NCI-H510A treated with DMSO at 0.1 percent for 48 hours (cell line): ENCODE data around the gene BUD31.

ENCODE experiments used
- DNase-seq: peaks from one replicate; lab custom pipeline; 2025; lab: John Stamatoyannopoulos, UW

Gene BUD31

DNA sequence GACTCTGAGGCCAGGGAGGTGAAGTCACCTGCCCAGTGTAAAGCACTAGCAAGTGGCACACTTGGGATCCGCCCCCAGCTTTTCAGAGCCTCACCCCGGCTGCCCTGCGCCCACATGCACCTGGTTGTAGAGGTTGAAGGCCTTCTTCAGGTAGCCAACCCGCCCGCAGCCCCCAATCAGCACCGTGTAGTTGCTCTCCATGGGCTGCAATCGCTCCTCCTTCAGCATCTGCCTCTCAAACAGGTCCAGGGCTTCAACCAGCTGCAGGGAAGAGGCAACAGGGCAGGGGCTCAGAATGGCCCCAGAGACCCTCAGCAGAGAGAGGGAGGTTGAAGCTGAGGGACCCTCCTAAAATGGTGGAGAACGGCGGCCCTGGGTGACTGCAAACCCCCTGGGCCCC, 24.4 kb downstream of the BUD31 start:
- DNase-seq: no peak

GRCh38 chr7:99437946-99438572, 29.3 kb downstream of the BUD31 start:
- no peak for DNase-seq

DNA sequence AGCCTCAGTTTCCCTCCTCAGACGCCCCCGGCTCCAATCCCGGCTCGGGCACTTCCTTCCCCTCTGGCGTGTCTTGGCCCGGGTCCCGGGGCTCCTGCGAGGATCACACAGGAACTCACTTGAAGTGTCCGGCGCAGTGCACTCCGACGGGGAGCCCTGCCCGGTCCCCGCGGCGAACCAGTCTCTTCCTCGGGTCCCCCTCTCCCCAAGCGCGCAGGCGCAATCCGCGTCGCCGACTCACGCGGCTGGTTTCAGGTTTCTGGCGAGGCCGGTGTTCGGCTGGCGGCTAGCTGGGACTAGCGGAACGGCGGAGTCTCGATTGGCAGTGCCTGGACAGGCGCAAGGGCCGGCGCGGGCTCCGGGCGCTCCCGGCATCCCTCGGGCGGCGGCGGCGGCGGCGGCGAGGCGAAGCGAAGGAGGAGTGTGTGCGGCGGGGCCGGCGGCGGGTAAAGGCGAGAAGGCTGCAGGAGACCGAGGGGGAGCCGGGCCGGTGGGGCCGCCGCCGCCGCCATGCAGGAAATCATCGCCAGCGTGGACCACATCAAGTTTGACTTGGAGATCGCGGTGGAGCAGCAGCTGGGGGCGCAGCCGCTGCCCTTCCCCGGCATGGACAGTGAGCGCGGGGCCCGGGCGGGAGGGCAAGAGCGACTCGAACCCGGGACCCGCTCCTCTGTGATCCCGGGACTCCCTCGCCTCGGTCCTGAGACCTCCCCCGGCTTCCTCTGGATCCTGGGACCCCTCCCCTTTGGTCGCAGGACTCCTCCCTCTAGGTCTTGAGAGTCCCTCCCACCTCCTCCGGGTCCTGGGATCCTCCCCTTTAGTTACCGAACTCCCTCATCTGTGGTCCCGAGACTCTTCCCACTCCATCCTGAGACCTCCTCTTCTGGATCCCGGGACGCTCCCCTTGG, 30.1 kb downstream of the BUD31 start, which contains the start of the genes CPSF4 and PTCD1:
CPSF4 (plus strand) TSS at position 371 of the 908 bp plus-strand sequence; CDS start at position 511, 140 bp downstream.
PTCD1 (minus strand) TSS at position 226 of the 908 bp plus-strand sequence. CDS start 3,556 bp downstream, outside the sequence.
- DNase-seq: peak; percentile 47

GRCh38 chr7:99440195-99440594, 31.4 kb downstream of the BUD31 start:
- DNase-seq: no peak

- DNase-seq: no peak
Measured at GRCh38 chr7:99446096-99446495, 37.3 kb downstream of the BUD31 start.

DNA sequence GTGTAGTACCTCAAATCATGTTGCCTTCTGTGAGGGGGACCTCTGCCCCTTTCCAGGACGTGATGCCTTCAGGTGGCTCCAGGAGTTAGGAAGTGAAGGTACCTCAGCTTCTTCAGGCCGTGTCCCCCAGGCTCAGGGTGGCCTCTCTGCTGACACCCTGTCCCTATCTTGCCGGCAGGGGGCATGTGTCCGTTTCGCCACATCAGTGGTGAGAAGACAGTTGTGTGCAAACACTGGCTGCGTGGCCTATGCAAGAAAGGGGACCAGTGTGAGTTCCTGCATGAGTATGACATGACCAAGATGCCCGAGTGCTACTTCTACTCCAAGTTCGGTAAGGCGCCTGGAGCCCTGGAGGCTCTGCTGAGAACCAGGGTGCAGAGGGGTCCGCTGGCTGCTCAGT, 39.2 kb downstream of the BUD31 start:
- DNase-seq: peak; percentile 2

- no peak for DNase-seq
Measured at GRCh38 chr7:99448855-99449254, 40.1 kb downstream of the BUD31 start.

DNA sequence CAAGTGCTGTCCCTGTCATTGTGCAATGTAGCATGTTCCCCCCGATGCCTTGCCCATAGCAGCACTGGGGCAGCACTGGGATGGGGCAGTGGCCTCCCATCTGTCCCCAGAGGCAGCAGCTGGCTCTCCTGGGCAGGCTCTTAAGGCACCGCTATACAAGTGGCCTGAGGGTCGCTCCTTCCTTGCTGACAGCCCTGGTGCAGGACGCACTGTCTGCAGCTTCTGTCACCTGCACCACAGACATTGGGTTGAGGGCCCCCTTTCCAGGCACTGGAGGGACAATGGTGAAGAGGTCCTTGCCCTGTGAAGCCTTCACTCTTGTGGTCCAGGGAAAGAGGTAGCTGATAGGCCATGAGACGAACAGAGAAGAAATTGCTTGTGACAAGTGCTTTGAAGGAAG, 40.6 kb downstream of the BUD31 start:
- DNase-seq: no peak

DNA sequence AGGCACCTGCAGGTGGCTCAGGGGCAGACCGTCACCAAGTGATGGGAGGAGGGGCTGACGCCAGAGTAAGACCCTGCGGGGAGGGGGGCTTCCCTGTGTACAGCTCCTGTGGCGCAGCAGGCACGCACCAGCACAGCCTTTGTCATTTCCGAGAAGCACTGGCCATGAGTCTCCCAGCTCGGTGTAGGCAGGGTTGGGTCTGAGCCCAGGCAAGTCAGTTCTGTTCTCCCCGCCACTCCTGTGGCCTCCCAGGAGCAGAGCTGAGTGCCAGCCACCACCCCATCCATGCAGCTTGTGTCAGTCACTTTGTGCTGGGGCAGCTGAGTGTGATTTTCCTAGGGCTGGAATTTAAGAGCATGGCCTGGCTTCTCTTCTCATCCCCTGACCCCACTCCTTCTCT, 43.2 kb downstream of the BUD31 start:
- no peak for DNase-seq

GRCh38 chr7:99452541-99452940, 43.8 kb downstream of the BUD31 start:
- no peak for DNase-seq

DNA sequence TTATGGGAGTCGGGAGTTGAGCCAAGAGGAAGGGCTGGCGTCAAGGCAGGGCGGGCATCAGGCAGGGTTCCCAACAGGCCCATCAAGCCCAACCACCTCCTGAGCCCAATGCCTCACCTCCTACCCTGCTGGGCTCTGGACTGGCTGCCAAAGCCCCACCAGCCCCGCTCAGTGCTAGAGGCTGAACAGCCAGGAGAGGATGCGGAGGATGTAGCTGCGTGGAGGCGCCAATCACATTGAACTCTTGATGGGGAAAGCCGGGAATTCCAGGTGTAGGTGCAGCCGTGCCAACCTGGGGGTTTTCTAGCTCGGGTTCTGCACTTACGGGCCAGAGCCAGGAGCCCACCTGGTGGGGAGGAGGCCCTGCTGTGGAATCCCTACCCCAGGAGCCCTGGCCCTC, 44.3 kb downstream of the BUD31 start:
- DNase-seq: no peak

DNA sequence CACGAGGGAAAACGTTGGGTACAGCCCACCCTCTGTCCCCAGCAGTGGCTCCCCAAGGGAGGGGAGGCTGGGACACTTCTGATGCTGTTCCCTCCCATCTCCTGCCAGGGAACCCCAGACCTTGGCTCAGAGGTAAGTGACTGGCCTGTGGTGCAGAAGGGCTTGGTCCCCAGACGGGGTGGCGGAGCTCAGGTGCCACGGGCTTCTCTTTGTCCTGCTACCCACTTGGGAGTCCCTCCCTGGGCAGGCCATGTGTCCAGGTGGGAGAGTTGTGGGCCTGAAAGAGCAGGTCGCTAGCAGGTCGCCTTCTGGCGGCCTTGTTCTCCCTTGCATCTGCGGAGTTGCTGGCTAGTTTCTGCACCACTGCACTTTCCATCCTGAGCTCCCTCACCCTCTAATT, 47.1 kb downstream of the BUD31 start:
- DNase-seq: no peak

DNA sequence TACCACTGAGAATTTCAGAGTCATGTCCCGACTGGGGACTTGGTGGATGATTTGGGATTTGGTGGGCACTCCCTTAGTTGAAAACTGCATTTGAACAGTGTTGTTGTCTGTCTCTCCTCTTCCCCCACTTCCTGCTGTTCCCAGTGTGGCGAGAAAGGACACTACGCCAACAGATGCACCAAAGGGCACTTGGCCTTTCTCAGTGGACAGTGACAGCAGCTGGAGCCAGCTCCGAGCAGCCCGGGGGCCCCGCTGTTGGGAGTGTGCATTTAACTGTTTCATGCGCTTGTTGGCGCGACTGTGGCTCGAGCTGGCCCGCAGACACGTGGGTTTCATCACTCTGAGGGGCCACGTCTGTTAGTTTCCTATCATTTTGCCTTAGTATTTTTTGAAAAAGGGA, 47.5 kb downstream of the BUD31 start:
- DNase-seq: no peak

GRCh38 chr7:99457050-99457649, 48.4 kb downstream of the BUD31 start:
- no peak for DNase-seq

DNA sequence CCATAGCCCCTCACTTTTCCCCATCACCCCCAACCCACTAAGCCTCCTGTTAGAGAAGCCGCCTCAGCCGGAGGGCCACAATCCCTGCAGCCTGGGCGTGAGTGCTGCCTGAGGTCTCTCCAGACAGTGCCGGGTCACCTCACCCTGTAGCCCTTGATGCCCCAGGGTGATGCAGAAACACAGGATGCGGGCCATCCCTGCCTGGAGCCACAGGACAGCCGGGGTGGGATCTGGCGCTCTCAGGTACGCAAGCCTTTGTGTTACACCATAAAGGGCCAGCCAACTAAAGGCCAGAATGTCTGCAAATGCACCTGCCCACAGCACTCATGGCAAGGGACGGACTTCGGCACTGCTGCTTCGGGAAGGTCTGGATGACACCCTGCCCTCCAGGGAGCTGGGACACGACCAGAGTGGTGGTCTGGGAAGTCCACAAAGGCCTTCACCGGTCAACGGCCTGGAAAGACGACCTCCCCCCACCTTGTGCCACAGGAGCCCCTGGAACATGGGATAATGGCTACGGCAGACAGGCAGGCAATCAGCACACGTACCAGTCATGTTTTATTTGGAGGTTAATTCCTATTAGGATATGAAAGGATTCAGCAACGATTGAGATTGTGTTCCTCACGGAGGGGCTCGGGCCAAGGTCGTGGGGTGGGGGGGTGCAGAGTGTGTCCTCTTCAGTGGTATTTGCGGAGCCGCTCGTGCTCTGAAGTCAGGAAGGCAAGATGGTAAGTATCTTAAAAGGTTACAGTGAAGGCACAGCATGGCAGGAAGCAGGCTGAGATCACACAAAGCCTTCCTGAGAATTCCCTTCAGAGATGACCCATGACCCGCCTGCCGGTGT, 49.1 kb downstream of the BUD31 start:
- DNase-seq: no peak

DNA sequence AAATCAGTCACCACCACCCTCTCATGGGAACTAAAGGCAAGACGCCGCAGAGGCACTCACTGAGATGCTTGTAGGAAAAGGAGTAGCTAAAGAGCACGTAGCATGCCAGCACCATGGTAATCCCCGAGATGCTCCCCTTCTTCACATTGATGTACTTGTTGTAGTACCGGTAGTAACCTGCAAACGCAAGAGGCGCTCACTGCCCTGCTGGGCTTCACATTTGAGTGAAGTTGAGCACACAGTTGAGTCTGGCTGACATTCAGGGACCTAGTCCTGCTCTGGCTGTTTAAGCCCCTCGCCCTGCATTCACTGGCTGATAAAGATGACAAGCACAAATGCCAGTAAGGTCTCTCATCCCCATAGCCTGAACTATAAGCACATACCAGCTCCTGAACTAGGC, 50.3 kb downstream of the BUD31 start:
- no peak for DNase-seq

- DNase-seq: no peak
Measured at GRCh38 chr7:99460651-99461050, 51.9 kb downstream of the BUD31 start.

DNA sequence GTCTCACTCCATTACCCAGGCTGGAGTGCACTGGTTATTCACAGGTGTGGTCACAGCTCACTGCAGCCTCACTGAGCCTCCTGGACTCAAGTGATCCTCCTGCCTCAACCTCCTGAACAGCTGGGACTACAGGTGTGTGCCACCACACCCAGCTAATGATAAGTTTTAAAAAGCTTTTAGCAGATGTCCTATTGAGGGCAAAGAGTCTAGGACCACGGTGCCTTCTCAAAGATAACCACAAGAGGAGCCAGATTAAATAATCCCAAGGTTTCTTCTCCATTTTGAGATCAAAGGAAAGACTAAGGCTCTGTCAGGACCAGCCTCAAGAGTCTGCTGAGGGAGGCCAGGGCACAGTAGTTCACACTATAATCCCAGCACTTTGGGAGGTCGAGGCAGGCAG, 52.5 kb downstream of the BUD31 start:
- no peak for DNase-seq

GRCh38 chr7:99465421-99465768, 56.6 kb downstream of the BUD31 start:
- DNase-seq: no peak

GRCh38 chr7:99468336-99468918, 59.7 kb downstream of the BUD31 start:
- no peak for DNase-seq
